OCI-LY3 (cell line): Measurements from ENCODE around the gene THPO.

Experiments
- H2AFZ ChIP-seq: fragments of 200-600, 300-600 bp; shearing (Covaris generic); 2 replicates; pipeline ENCODE4 v1.6.0; 2014; ENCODE audit warnings: antibody characterized with exemption, low read depth, low read length
- H3K27ac ChIP-seq: fragments of 200-600, 300-600 bp; sonication (generic); 2 replicates; pipeline ENCODE4 v1.5.1; 2014; ENCODE audit warnings: mild to moderate bottlenecking, low read length, moderate library complexity, mixed read lengths
- H3K27me3 ChIP-seq: fragments of 200-600, 300-600 bp; sonication (generic); 2 replicates; pipeline ENCODE4 v1.6.1; 2014; ENCODE audit warnings: low read depth, low read length, mixed read lengths
- H3K36me3 ChIP-seq: fragments of 200-600, 300-600 bp; sonication (generic); replicated peaks from 2 replicates; pipeline ENCODE3; 2014; ENCODE audit warnings: low read depth, low read length, mixed read lengths
- H3K4me1 ChIP-seq: fragments of 300-600, 200-600 bp; sonication (generic); 2 replicates; pipeline ENCODE4 v1.6.1; 2014; ENCODE audit warnings: low read length, mixed read lengths
- H3K4me2 ChIP-seq: fragments of 200-600, 300-600 bp; sonication (generic); 2 replicates; pipeline ENCODE4 v1.6.1; 2014; ENCODE audit warnings: low read length, mixed read lengths
- H3K4me3 ChIP-seq: fragments of 300-600, 200-600 bp; sonication (generic); 2 replicates; pipeline ENCODE4 v1.5.1; 2014; ENCODE audit warnings: antibody characterized with exemption, mild to moderate bottlenecking, low read length, moderate library complexity
- H3K79me2 ChIP-seq: fragments of 300-600, 200-600 bp; shearing (Covaris generic); 2 replicates; pipeline ENCODE4 v1.6.1; 2014; ENCODE audit warnings: mild to moderate bottlenecking, low read length, mixed read lengths
- H3K9ac ChIP-seq: fragments of 300-600, 200-600 bp; shearing (Covaris generic); 2 replicates; pipeline ENCODE4 v1.6.0; 2014; ENCODE audit warnings: mild to moderate bottlenecking, low read length, moderate library complexity
- H3K9me3 ChIP-seq: fragments of 200-600, 300-600 bp; shearing (Covaris generic); 2 replicates; pipeline ENCODE4 v1.6.1; 2014; ENCODE audit warnings: low read length, mixed read lengths; ENCODE audit not compliant: insufficient read depth
- H4K20me1 ChIP-seq: fragments of 200-600, 300-600 bp; sonication (generic); 2 replicates; pipeline ENCODE4 v1.6.1; 2016; ENCODE audit warnings: low read length, mixed read lengths; ENCODE audit not compliant: insufficient read depth
- CTCF ChIP-seq: fragments of 200-600, 300-600 bp; sonication (generic); IDR thresholded peaks from 2 replicates; pipeline ENCODE4 v1.5.1; 2014; ENCODE audit warnings: antibody characterized with exemption, low read length, low read depth
- EZH2phosphoT487 ChIP-seq: fragments of 200-600 bp; shearing (Covaris generic); IDR thresholded peaks from 2 replicates; pipeline ENCODE4 v1.6.1; 2018; ENCODE audit warnings: antibody characterized with exemption, mixed run types, low read depth

THPO gene

GRCh38 chr3:184346480-184347190 is 31.4 kb downstream of the THPO start:
- H3K9ac ChIP-seq: no peak overlapping the region
- no peaks in the 10 kb centered on the region for H3K27me3 ChIP-seq
- no peaks in the 10 kb centered on the region for H3K4me1 ChIP-seq
- no peaks in the 10 kb centered on the region for H3K79me2 ChIP-seq
- no peaks in the 10 kb centered on the region for H3K9me3 ChIP-seq
- no peak overlapping the region for H3K4me2 ChIP-seq
- H2AFZ ChIP-seq: no peak overlapping the region
- H4K20me1 ChIP-seq: no peaks in the 10 kb centered on the region
- H3K4me3 ChIP-seq: no peak overlapping the region
- no peak for TF ChIP-seq EZH2phosphoT487
- no peak for TF ChIP-seq CTCF
- H3K36me3 ChIP-seq: no peaks in the 10 kb centered on the region
- H3K27ac ChIP-seq: no peak overlapping the region

GRCh38 chr3:184345317-184346144 is 32.5 kb downstream of the THPO start:
- Histone ChIP-seq H3K27ac (no peak overlapping the region), H3K9ac (no peak overlapping the region), H3K4me1 (no peaks in the 10 kb centered on the region), H3K4me3 (no peak overlapping the region), H3K36me3 (no peaks in the 10 kb centered on the region), H2AFZ (no peak overlapping the region), H3K9me3 (no peaks in the 10 kb centered on the region), H3K4me2 (no peak overlapping the region), H4K20me1 (no peaks in the 10 kb centered on the region), H3K27me3 (no peaks in the 10 kb centered on the region), H3K79me2 (no peaks in the 10 kb centered on the region)
- peak; percentile 22; the same call in 1 of the 2 replicates for TF ChIP-seq CTCF
- no peak for TF ChIP-seq EZH2phosphoT487

- H3K4me2 ChIP-seq: no peak overlapping the region
- H3K9ac ChIP-seq: no peak overlapping the region
- H3K4me3 ChIP-seq: no peak overlapping the region
- H4K20me1 ChIP-seq: no peaks in the 10 kb centered on the region
- no peaks in the 10 kb centered on the region for H3K27me3 ChIP-seq
- no peaks in the 10 kb centered on the region for H3K79me2 ChIP-seq
- no peaks in the 10 kb centered on the region for H3K36me3 ChIP-seq
- no peak for TF ChIP-seq EZH2phosphoT487
- no peaks in the 10 kb centered on the region for H3K9me3 ChIP-seq
- no peak overlapping the region for H3K27ac ChIP-seq
- no peaks in the 10 kb centered on the region for H3K4me1 ChIP-seq
- H2AFZ ChIP-seq: no peak overlapping the region
These were observed 33.3 kb downstream of the THPO start for GRCh38 chr3:184344579-184345316.

- no peaks in the 10 kb centered on the region for H3K36me3 ChIP-seq
- H3K9me3 ChIP-seq: no peaks in the 10 kb centered on the region
- H3K4me1 ChIP-seq: no peaks in the 10 kb centered on the region
- H3K79me2 ChIP-seq: no peaks in the 10 kb centered on the region
- no peak overlapping the region for H2AFZ ChIP-seq
- H4K20me1 ChIP-seq: no peaks in the 10 kb centered on the region
- no peak overlapping the region for H3K27ac ChIP-seq
- TF ChIP-seq CTCF (no peak), EZH2phosphoT487 (no peak)
- H3K4me3 ChIP-seq: no peak overlapping the region
- H3K4me2 ChIP-seq: no peak overlapping the region
- H3K9ac ChIP-seq: no peak overlapping the region
- H3K27me3 ChIP-seq: no peaks in the 10 kb centered on the region
These were observed 34.7 kb downstream of the THPO start for GRCh38 chr3:184343200-184343876.
